H1 (cell line): ENCODE results near the gene DNA2. TPM values are rescaled to one million over a fixed set of nuclear protein-coding genes. Genes with fewer than 3 reads are reported as not detected.

Experiments
- CTCF ChIA-PET: fragments of 300-600 bp; sonication (Branson Sonifier 250); formaldehyde crosslinking; loops from one replicate; lab custom pipeline; 2021; ENCODE audit not compliant: partially characterized antibody; lab: Charles Lee
- POLR2A ChIA-PET: fragments of 300-600 bp; sonication (Branson Sonifier 250); formaldehyde crosslinking; loops from one replicate; lab custom pipeline; 2021; ENCODE audit warnings: inconsistent platforms; ENCODE audit not compliant: partially characterized antibody; lab: Charles Lee
- DNase-seq, 2 experiments: peaks; one replicate each; pipeline versions ENCODE4 v3.0.0 to v3.0.0-alpha.2; 2010 to 2022; ENCODE audit warnings: low spot score in 2 of 2, low read depth in 1 of 2, mixed read lengths in 1 of 2
- FAIRE-seq: peaks from 2 replicates; lab custom pipeline; 2011; peaks lifted over from hg19 to GRCh38; lab: Jason Lieb, UNC
- H2AFZ ChIP-seq: 2 replicates; pipeline ENCODE4 v1.8.1; 2012; ENCODE audit warnings: low read length, inconsistent platforms
- H2AK5ac ChIP-seq: 2 replicates; pipeline ENCODE4 v1.6.1; 2013; ENCODE audit warnings: low read depth, low read length
- H2BK120ac ChIP-seq: replicated peaks from 2 replicates; pipeline ENCODE3; 2013; ENCODE audit warnings: low read depth, low read length, inconsistent platforms
- H2BK12ac ChIP-seq: 2 replicates; pipeline ENCODE4 v1.6.1; 2013; ENCODE audit warnings: low read depth, low read length
- H2BK15ac ChIP-seq: 2 replicates; pipeline ENCODE4 v1.6.1; 2013; ENCODE audit warnings: low read length
- H2BK20ac ChIP-seq: 2 replicates; pipeline ENCODE4 v1.6.1; 2013; ENCODE audit warnings: low read length
- H2BK5ac ChIP-seq: 2 replicates; pipeline ENCODE4 v1.6.1; 2013; ENCODE audit warnings: low read depth, low read length
- H3K14ac ChIP-seq: 2 replicates; pipeline ENCODE4 v1.6.1; 2013; ENCODE audit warnings: inconsistent platforms; ENCODE audit not compliant: insufficient read length
- H3K18ac ChIP-seq: 2 replicates; pipeline ENCODE4 v1.6.1; 2013; ENCODE audit warnings: low read length; ENCODE audit errors: extremely low read depth
- H3K23ac ChIP-seq: 2 replicates; pipeline ENCODE4 v1.6.1; 2013; ENCODE audit warnings: inconsistent platforms; ENCODE audit not compliant: insufficient read length
- H3K23me2 ChIP-seq: 2 replicates; pipeline ENCODE4 v1.6.1; 2013; ENCODE audit warnings: low read depth, low read length
- H3K27ac ChIP-seq: 2 replicates; pipeline ENCODE4 v1.6.1; 2011; ENCODE audit warnings: low read depth, low read length, inconsistent platforms
- H3K27me3 ChIP-seq, 4 experiments: replicated peaks in 1 of 4; 1 replicate in 1 of 4; 2 replicates in 3 of 4; pipeline versions ENCODE4 v1.6.1 to v1.8.1; 2011 to 2013; ENCODE audit warnings: low read length in 3 of 4, mild to moderate bottlenecking in 3 of 4, inconsistent platforms in 2 of 4, mixed read lengths in 2 of 4, moderate library complexity in 1 of 4; ENCODE audit not compliant: control insufficient read depth in 3 of 4, insufficient read depth in 3 of 4; ENCODE audit errors: extremely low read depth in 1 of 4
- H3K36me3 ChIP-seq, 4 experiments: 2 replicates each; pipeline versions ENCODE4 v1.6.1 to v1.8.1; 2011 to 2013; ENCODE audit warnings: mild to moderate bottlenecking in 4 of 4, low read length in 3 of 4, moderate library complexity in 2 of 4, control low read depth in 1 of 4, inconsistent platforms in 1 of 4; ENCODE audit not compliant: insufficient read depth in 4 of 4, control insufficient read depth in 2 of 4
- H3K4ac ChIP-seq: replicated peaks from 2 replicates; pipeline ENCODE3; 2013; ENCODE audit warnings: low read length, low read depth, mixed read lengths, inconsistent platforms; ENCODE audit not compliant: insufficient read length
- H3K4me1 ChIP-seq, 4 experiments: replicated peaks in 1 of 4; 1 replicate in 1 of 4; 2 replicates in 3 of 4; pipeline versions ENCODE4 v1.6.1 to v1.8.1; 2011 to 2013; ENCODE audit warnings: low read length in 3 of 4, inconsistent platforms in 2 of 4, mixed read lengths in 1 of 4; ENCODE audit not compliant: insufficient read depth in 4 of 4, control insufficient read depth in 3 of 4
- H3K4me2 ChIP-seq, 2 experiments: 2 replicates each; pipeline versions ENCODE4 v1.6.1 to v1.8.1; 2011 to 2013; ENCODE audit warnings: low read depth in 2 of 2, low read length in 2 of 2, control low read depth in 1 of 2, inconsistent platforms in 1 of 2, mild to moderate bottlenecking in 1 of 2; ENCODE audit not compliant: insufficient read depth in 1 of 2
- H3K4me3 ChIP-seq, 4 experiments: fragments of 200-600, 300-600 bp in 1 of 4; sonication (generic), shearing (Covaris generic), sonication (Bioruptor Twin) in 1 of 4; 2 replicates each; pipeline versions ENCODE4 v1.5.1 to v1.8.1; 2011 to 2016; ENCODE audit warnings: low read length in 4 of 4, low read depth in 3 of 4, control low read depth in 2 of 4, inconsistent platforms in 2 of 4, mild to moderate bottlenecking in 2 of 4, mixed read lengths in 1 of 4, moderate library complexity in 1 of 4; ENCODE audit not compliant: insufficient read depth in 2 of 4; ENCODE audit errors: extremely low read depth in 1 of 4
- H3K56ac ChIP-seq: replicated peaks from 2 replicates; pipeline ENCODE3; 2013; ENCODE audit warnings: low read depth, mild to moderate bottlenecking, mixed read lengths, low read length, inconsistent platforms; ENCODE audit not compliant: insufficient read length
- H3K79me1 ChIP-seq: 2 replicates; pipeline ENCODE4 v1.6.1; 2013; ENCODE audit warnings: low read depth, low read length, control low read depth
- H3K79me2 ChIP-seq, 2 experiments: 2 replicates each; pipeline versions ENCODE4 v1.6.1 to v1.8.1; 2012 to 2013; ENCODE audit warnings: low read length in 2 of 2, mild to moderate bottlenecking in 2 of 2, inconsistent platforms in 1 of 2; ENCODE audit not compliant: insufficient read depth in 2 of 2, control insufficient read depth in 1 of 2
- H3K9ac ChIP-seq, 4 experiments: replicated peaks in 1 of 4; 1 replicate in 1 of 4; 2 replicates in 3 of 4; pipeline versions ENCODE4 v1.6.1 to v1.8.1; 2011 to 2013; ENCODE audit warnings: low read depth in 3 of 4, low read length in 3 of 4, control low read depth in 2 of 4, mild to moderate bottlenecking in 2 of 4, moderate library complexity in 2 of 4, inconsistent platforms in 1 of 4; ENCODE audit errors: extremely low read depth in 1 of 4
- H3K9me3 ChIP-seq, 2 experiments: 2 replicates each; pipeline versions ENCODE4 v1.6.1 to v1.8.1; 2012 to 2013; ENCODE audit warnings: mild to moderate bottlenecking in 2 of 2, moderate library complexity in 2 of 2, control low read depth in 1 of 2, inconsistent platforms in 1 of 2, low read depth in 1 of 2, low read length in 1 of 2, mixed read lengths in 1 of 2; ENCODE audit not compliant: insufficient read depth in 2 of 2
- H4K20me1 ChIP-seq, 2 experiments: replicated peaks in 1 of 2; 2 replicates each; pipeline versions ENCODE3 to v1.8.1; 2011 to 2013; ENCODE audit warnings: inconsistent platforms in 2 of 2, low read length in 2 of 2, mild to moderate bottlenecking in 1 of 2; ENCODE audit not compliant: insufficient read depth in 2 of 2, control insufficient read depth in 1 of 2
- H4K5ac ChIP-seq: 2 replicates; pipeline ENCODE4 v1.6.1; 2013; ENCODE audit warnings: low read length, low read depth, mixed read lengths, inconsistent platforms; ENCODE audit not compliant: insufficient read length
- H4K8ac ChIP-seq: 2 replicates; pipeline ENCODE4 v1.8.0; 2013; ENCODE audit warnings: mild to moderate bottlenecking, moderate library complexity, low read length, inconsistent platforms; ENCODE audit not compliant: insufficient read depth; ENCODE audit errors: extremely low read depth
- H4K91ac ChIP-seq: replicated peaks from 2 replicates; pipeline ENCODE3; 2013; ENCODE audit warnings: low read length, mixed read lengths, inconsistent platforms; ENCODE audit not compliant: insufficient read length
- CTBP2 ChIP-seq: IDR thresholded peaks from 2 replicates; pipeline ENCODE4 v1.7.0; 2011; ENCODE audit warnings: borderline replicate concordance, mild to moderate bottlenecking, moderate library complexity, mixed read lengths, low read length; ENCODE audit not compliant: insufficient read depth, insufficient read length
- E2F6 ChIP-seq: IDR thresholded peaks from 2 replicates; pipeline ENCODE4 v1.6.1; 2012; ENCODE audit warnings: inconsistent platforms
- HDAC6 ChIP-seq: IDR thresholded peaks from one replicate; pipeline ENCODE4 v1.7.1; 2012; ENCODE audit warnings: low read depth, mild to moderate bottlenecking, inconsistent platforms, low read length, moderate library complexity
- KDM4A ChIP-seq: IDR thresholded peaks from one replicate; pipeline ENCODE4 v1.7.1; 2012; ENCODE audit warnings: low read depth, mild to moderate bottlenecking, moderate library complexity, low read length, inconsistent platforms; ENCODE audit not compliant: severe bottlenecking
- POLR2AphosphoS5 ChIP-seq: IDR thresholded peaks from 2 replicates; pipeline ENCODE4 v1.6.1; 2011; ENCODE audit warnings: low read depth, low read length
- SP1 ChIP-seq: IDR thresholded peaks from 2 replicates; pipeline ENCODE4 v1.6.1; 2011; ENCODE audit warnings: low read depth, low read length
- TBP ChIP-seq: IDR thresholded peaks from 2 replicates; pipeline ENCODE4 v1.6.1; 2011; ENCODE audit warnings: low read depth, low read length, improper control_type of control experiment
- USF2 ChIP-seq: IDR thresholded peaks from 2 replicates; pipeline ENCODE4 v1.6.1; 2011; ENCODE audit warnings: low read length, improper control_type of control experiment
- WGBS, 2 experiments: shearing (Covaris generic) in 1 of 2; methylation state at CpG; one replicate each; pipeline versions ENCODE4 v1.1.6 to v1.1.7; 2013 to 2015; ENCODE audit warnings: low lambda C conversion rate in 2 of 2, mixed read lengths in 2 of 2, inconsistent platforms in 1 of 2, low coverage in 1 of 2, missing lambda C conversion rate in 1 of 2; ENCODE audit not compliant: insufficient replicate concordance in 2 of 2, insufficient coverage in 1 of 2, insufficient read length in 1 of 2; ENCODE audit errors: extremely low coverage in 1 of 2, missing lambda C conversion rate in 1 of 2; 5-methylcytosine and 5-hydroxymethylcytosine counted together
- polyA plus RNA-seq, 7 experiments: library from polyadenylated mRNA; depleted of rRNA in 3 of 7; stranded (reverse) in 5 of 7; unstranded in 2 of 7; fragments of >200 nt in 5 of 7; fragments of 200-250 nt in 2 of 7; gene quantifications; 1 replicate in 5 of 7; 2 replicates in 1 of 7; 4 replicates in 1 of 7; pipeline versions ENCODE4 v1.2.1 to v1.2.3, GENCODE V29; 2011 to 2013; ENCODE audit warnings: missing spikeins in 2 of 7, mixed read lengths in 2 of 7
- total RNA-seq: library from RNA; stranded (reverse); fragmentation: NEBNext Ultra II Directional; extraction: Animal tissue kit (Norgen Biotek cat#: 25700); gene quantifications from 2 replicates; pipeline ENCODE4 v1.2.1, GENCODE V29; 2021
- TF ChIP-seq, protein P1 (sequence below): IDR thresholded peaks from 2 replicates; pipeline ENCODE4 v1.6.1; 2012; ENCODE audit warnings: low read length, inconsistent platforms

The DNA2 gene
- total and polyA plus RNA-seq, 2 of the 8 experiments (the other 6 are each of a cell fraction or from before 2014, with no cell fraction given): 16.0 to 57.9 TPM

DNA sequence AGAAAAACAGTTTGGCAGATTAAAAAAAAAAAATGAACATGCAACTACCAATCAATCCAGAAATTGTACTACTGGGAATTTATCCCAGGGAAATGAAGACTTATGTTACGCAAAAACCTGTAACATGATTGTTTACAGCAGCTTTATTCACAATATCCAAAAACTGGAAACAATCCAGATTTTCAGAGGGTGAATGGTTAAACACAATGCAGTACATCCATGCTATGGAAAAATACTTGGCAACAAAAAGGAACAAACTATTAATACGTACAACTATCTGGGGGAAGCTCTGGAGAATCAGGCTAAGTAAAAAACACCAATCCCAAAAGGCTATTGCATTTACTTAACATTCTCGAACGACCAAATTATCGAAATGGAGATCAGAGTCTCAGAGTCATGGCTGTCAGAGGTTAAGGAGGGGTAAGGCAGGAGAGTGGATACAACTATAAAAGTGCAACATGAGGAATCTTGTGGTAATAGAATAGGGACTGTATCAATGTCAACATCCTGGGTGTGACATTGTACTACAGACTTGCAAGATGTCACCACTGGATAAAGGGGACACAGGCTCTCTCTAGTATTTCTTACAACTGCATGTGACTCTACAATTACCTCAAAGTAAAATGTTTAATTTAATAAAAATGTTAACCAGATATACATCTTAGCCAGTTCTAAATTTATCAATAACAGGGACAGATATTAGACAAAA, 43.2 kb downstream of the DNA2 start:
- Histone ChIP-seq H3K79me1 (no peaks in the 10 kb centered on the region), H3K36me3 (peaks cover 9 to 57% (median 31%) of the 10 kb centered on the region in 4 experiments), H2BK12ac (no peak overlapping the region), H3K23me2 (no peaks in the 10 kb centered on the region), H3K27ac (no peak overlapping the region), H3K18ac (no peak overlapping the region), H3K56ac (no peak overlapping the region), H2BK15ac (no peak overlapping the region), H3K4me3 (no peak overlapping the region), H3K9ac (no peak overlapping the region), H3K79me2 (no peaks in the 10 kb centered on the region), H2BK5ac (no peak overlapping the region), H3K4me2 (no peak overlapping the region), H3K9me3 (no peaks in the 10 kb centered on the region), H4K8ac (no peak overlapping the region), H3K4me1 (no peaks in the 10 kb centered on the region), H4K91ac (no peak overlapping the region), H2AFZ (no peak overlapping the region), H2AK5ac (no peak overlapping the region), H3K4ac (no peak overlapping the region), H3K23ac (no peak overlapping the region), H3K14ac (no peak overlapping the region), H3K27me3 (no peaks in the 10 kb centered on the region), H2BK120ac (no peak overlapping the region), H2BK20ac (no peak overlapping the region), H4K5ac (no peak overlapping the region), H4K20me1 (no peaks in the 10 kb centered on the region)
- DNase-seq (peak in 1 of 2 experiments; percentile 6), FAIRE-seq (no peak)
- CTCF ChIA-PET: no interaction called here
- POLR2A ChIA-PET: interaction anchor here (0.7 to 1.3 kb wide), 6 partner anchors 13 to 83 kb away, joined by 3 to 7 read pairs (median 3); no protein-coding TSS in a partner anchor
- WGBS, 2 experiments: 92% methylated on average over 5 of the region's 5 CpGs; no CpG with 5 or more reads in 1 of the 2 experiments
- TF ChIP-seq, protein P1, sequence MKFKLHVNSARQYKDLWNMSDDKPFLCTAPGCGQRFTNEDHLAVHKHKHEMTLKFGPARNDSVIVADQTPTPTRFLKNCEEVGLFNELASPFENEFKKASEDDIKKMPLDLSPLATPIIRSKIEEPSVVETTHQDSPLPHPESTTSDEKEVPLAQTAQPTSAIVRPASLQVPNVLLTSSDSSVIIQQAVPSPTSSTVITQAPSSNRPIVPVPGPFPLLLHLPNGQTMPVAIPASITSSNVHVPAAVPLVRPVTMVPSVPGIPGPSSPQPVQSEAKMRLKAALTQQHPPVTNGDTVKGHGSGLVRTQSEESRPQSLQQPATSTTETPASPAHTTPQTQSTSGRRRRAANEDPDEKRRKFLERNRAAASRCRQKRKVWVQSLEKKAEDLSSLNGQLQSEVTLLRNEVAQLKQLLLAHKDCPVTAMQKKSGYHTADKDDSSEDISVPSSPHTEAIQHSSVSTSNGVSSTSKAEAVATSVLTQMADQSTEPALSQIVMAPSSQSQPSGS: no peak
- TF ChIP-seq HDAC6: no peak
- no peak for TF ChIP-seq E2F6
- TF ChIP-seq SP1: no peak
- TF ChIP-seq KDM4A: no peak
- no peak for TF ChIP-seq CTBP2
- no peak for TF ChIP-seq TBP
- TF ChIP-seq POLR2AphosphoS5: no peak
- TF ChIP-seq USF2: no peak
